DOHH2 (cell line): Measurements from ENCODE around the gene MTTP.

ENCODE experiments used
- H3F3A ChIP-seq: fragments of 200-600 bp; sonication (generic), shearing (Covaris generic); 2 replicates; pipeline ENCODE4 v1.6.0; 2016; ENCODE audit warnings: antibody characterized with exemption, mild to moderate bottlenecking; ENCODE audit not compliant: control insufficient read depth, insufficient read depth
- H3K27ac ChIP-seq: fragments of 200-600 bp; sonication (generic); 2 replicates; pipeline ENCODE4 v1.5.1; 2014; ENCODE audit warnings: low read depth, mild to moderate bottlenecking, low read length, moderate library complexity
- H3K27me3 ChIP-seq: fragments of 200-600 bp; sonication (generic); 2 replicates; pipeline ENCODE4 v1.6.1; 2014; ENCODE audit warnings: mild to moderate bottlenecking, low read length, mixed read lengths; ENCODE audit not compliant: control insufficient read depth
- H3K36me3 ChIP-seq: fragments of 200-600 bp; sonication (generic); 2 replicates; pipeline ENCODE4 v1.6.1; 2014; ENCODE audit warnings: mild to moderate bottlenecking, low read length, moderate library complexity, mixed read lengths; ENCODE audit not compliant: control insufficient read depth
- H3K4me1 ChIP-seq: fragments of 200-600 bp; sonication (generic); 2 replicates; pipeline ENCODE4 v1.6.1; 2014; ENCODE audit warnings: mild to moderate bottlenecking, low read length, mixed read lengths; ENCODE audit not compliant: control insufficient read depth
- H3K4me2 ChIP-seq: fragments of 200-600 bp; sonication (generic); 2 replicates; pipeline ENCODE4 v1.6.0; 2014; ENCODE audit warnings: mild to moderate bottlenecking, low read length, moderate library complexity
- H3K4me3 ChIP-seq: fragments of 200-600 bp; sonication (generic); 2 replicates; pipeline ENCODE4 v1.5.1; 2014; ENCODE audit warnings: mild to moderate bottlenecking, low read length, mixed read lengths
- H3K79me2 ChIP-seq: fragments of 200-600 bp; sonication (generic); 2 replicates; pipeline ENCODE4 v1.6.1; 2014; ENCODE audit warnings: mild to moderate bottlenecking, low read length, mixed read lengths; ENCODE audit not compliant: control insufficient read depth
- H3K9me2 ChIP-seq: fragments of 200-600 bp; sonication (generic); replicated peaks from 2 replicates; pipeline ENCODE4 v1.6.1; 2014; ENCODE audit warnings: mild to moderate bottlenecking, low read length, mixed read lengths; ENCODE audit not compliant: control insufficient read depth
- H3K9me3 ChIP-seq: fragments of 200-600 bp; sonication (generic); 2 replicates; pipeline ENCODE4 v1.6.1; 2014; ENCODE audit warnings: antibody characterized with exemption, low read length, mixed read lengths; ENCODE audit not compliant: control insufficient read depth, insufficient read depth
- H4K20me1 ChIP-seq: fragments of 200-600 bp; sonication (generic); 2 replicates; pipeline ENCODE4 v1.6.0; 2014; ENCODE audit warnings: low read depth, mild to moderate bottlenecking, antibody characterized with exemption, low read length, moderate library complexity; ENCODE audit not compliant: control insufficient read depth, insufficient read depth
- CTCF ChIP-seq: fragments of 200-600 bp; sonication (generic); IDR thresholded peaks from one replicate; pipeline ENCODE4 v1.5.1; 2014; ENCODE audit warnings: antibody characterized with exemption, mild to moderate bottlenecking, low read depth, low read length; ENCODE audit not compliant: poor library complexity, severe bottlenecking
- EZH2phosphoT487 ChIP-seq: fragments of 200-600 bp; sonication (generic); IDR thresholded peaks from 2 replicates; pipeline ENCODE4 v1.6.1; 2017; ENCODE audit warnings: borderline replicate concordance, mild to moderate bottlenecking, antibody characterized with exemption, low read length, moderate library complexity, mixed read lengths

MTTP gene

GRCh38 chr4:99578714-99579113 lies 4.1 kb downstream of the MTTP start:
- peaks cover 16% of the 10 kb centered on the region for H3K4me1 ChIP-seq
- no peak overlapping the region for H3K27ac ChIP-seq
- H3K9me2 ChIP-seq, result no peaks in the 10 kb centered on the region
- no peak overlapping the region for H3K4me3 ChIP-seq
- H3K4me2 ChIP-seq, result no peak overlapping the region
- H3K36me3 ChIP-seq, result no peaks in the 10 kb centered on the region
- no peaks in the 10 kb centered on the region for H4K20me1 ChIP-seq
- no peaks in the 10 kb centered on the region for H3F3A ChIP-seq
- H3K79me2 ChIP-seq, result no peaks in the 10 kb centered on the region
- no peaks in the 10 kb centered on the region; the same call in 1 of the 2 replicates for H3K27me3 ChIP-seq
- TF ChIP-seq CTCF (no peak), EZH2phosphoT487 (no peak)
- no peaks in the 10 kb centered on the region for H3K9me3 ChIP-seq

- no peaks in the 10 kb centered on the region for H3K36me3 ChIP-seq
- no peaks in the 10 kb centered on the region for H3K9me2 ChIP-seq
- H3F3A ChIP-seq, result no peaks in the 10 kb centered on the region
- no peaks in the 10 kb centered on the region for H3K4me1 ChIP-seq
- H3K4me2 ChIP-seq, result no peak overlapping the region
- H4K20me1 ChIP-seq, result no peaks in the 10 kb centered on the region
- TF ChIP-seq CTCF, result no peak
- TF ChIP-seq EZH2phosphoT487, result no peak
- peaks cover 6% of the 10 kb centered on the region; the same call in 1 of the 2 replicates for H3K27me3 ChIP-seq
- no peak overlapping the region for H3K27ac ChIP-seq
- no peaks in the 10 kb centered on the region for H3K79me2 ChIP-seq
- no peak overlapping the region for H3K4me3 ChIP-seq
- no peaks in the 10 kb centered on the region; the same call in 1 of the 2 replicates for H3K9me3 ChIP-seq
Measured at GRCh38 chr4:99585516-99585915, 10.9 kb downstream of the MTTP start.

GRCh38 chr4:99586322-99586721 lies 11.7 kb downstream of the MTTP start:
- Histone ChIP-seq H3K4me1 (no peaks in the 10 kb centered on the region), H3F3A (no peaks in the 10 kb centered on the region), H3K27ac (no peak overlapping the region), H3K27me3 (peaks cover 6% of the 10 kb centered on the region; the same call in 1 of the 2 replicates), H3K9me3 (no peaks in the 10 kb centered on the region; the same call in 1 of the 2 replicates), H3K4me2 (no peak overlapping the region), H4K20me1 (no peaks in the 10 kb centered on the region), H3K79me2 (no peaks in the 10 kb centered on the region), H3K36me3 (no peaks in the 10 kb centered on the region), H3K9me2 (no peaks in the 10 kb centered on the region), H3K4me3 (no peak overlapping the region)
- TF ChIP-seq EZH2phosphoT487, result no peak
- no peak for TF ChIP-seq CTCF

GRCh38 chr4:99586797-99587196 lies 12.2 kb downstream of the MTTP start:
- Histone ChIP-seq H3K79me2 (no peaks in the 10 kb centered on the region), H3K4me1 (no peaks in the 10 kb centered on the region), H3K9me3 (no peaks in the 10 kb centered on the region; the same call in 1 of the 2 replicates), H3K36me3 (no peaks in the 10 kb centered on the region), H3K27ac (no peak overlapping the region), H3K4me2 (no peak overlapping the region), H3K4me3 (no peak overlapping the region), H3F3A (no peaks in the 10 kb centered on the region), H4K20me1 (no peaks in the 10 kb centered on the region), H3K9me2 (no peaks in the 10 kb centered on the region), H3K27me3 (peaks cover 6% of the 10 kb centered on the region; the same call in 1 of the 2 replicates)
- TF ChIP-seq EZH2phosphoT487 (no peak), CTCF (no peak)
